Lung (tissue), 12 donors: ENCODE results near the gene NDUFV2. TPM values are rescaled to one million over a fixed set of nuclear protein-coding genes. Genes with fewer than 3 reads are reported as not detected.

Experiments
- ATAC-seq: fragments of 200-7000 bp; cut with Tn5 transposase; one replicate; pipeline ENCODE4 v1.9.1; 2020; ENCODE audit warnings: moderate number of reproducible peaks; ENCODE audit not compliant: insufficient read depth, low FRiP score
- DNase-seq, 3 donors: peaks; one replicate each; pipeline ENCODE4 v3.0.0-alpha.2; 2013 to 2017
- H3K27ac ChIP-seq, 2 donors: one replicate each; pipeline ENCODE4 v1.5.1; 2013; ENCODE audit warnings: mild to moderate bottlenecking in 2 of 2, moderate library complexity in 2 of 2, control low read depth in 1 of 2, inconsistent platforms in 1 of 2, low read depth in 1 of 2, low read length in 1 of 2
- H3K27me3 ChIP-seq, 3 donors: one replicate each; pipeline ENCODE4 v1.5.1; 2013; ENCODE audit warnings: low read length in 2 of 3; ENCODE audit not compliant: control insufficient read depth in 3 of 3, insufficient read depth in 3 of 3
- H3K36me3 ChIP-seq, 4 donors: one replicate each; pipeline ENCODE4 v1.5.1; 2013; ENCODE audit warnings: low read length in 4 of 4, mild to moderate bottlenecking in 1 of 4, moderate library complexity in 1 of 4; ENCODE audit not compliant: control insufficient read depth in 4 of 4, insufficient read depth in 4 of 4
- H3K4me1 ChIP-seq, 5 donors: one replicate each; pipeline ENCODE4 v1.5.1; 2013; ENCODE audit warnings: low read length in 5 of 5, mild to moderate bottlenecking in 2 of 5, moderate library complexity in 1 of 5; ENCODE audit not compliant: control insufficient read depth in 5 of 5, insufficient read depth in 5 of 5
- H3K4me3 ChIP-seq: one replicate; pipeline ENCODE4 v1.5.1; 2013; ENCODE audit warnings: mild to moderate bottlenecking, control low read depth, moderate library complexity
- H3K9ac ChIP-seq, 2 donors: one replicate each; pipeline ENCODE4 v1.5.1; 2013; ENCODE audit warnings: low read length in 2 of 2, control low read depth in 1 of 2; ENCODE audit not compliant: insufficient read depth in 1 of 2
- H3K9me3 ChIP-seq, 4 donors: one replicate each; pipeline ENCODE4 v1.5.1; 2013; ENCODE audit warnings: low read length in 3 of 4, mild to moderate bottlenecking in 1 of 4, moderate library complexity in 1 of 4; ENCODE audit not compliant: control insufficient read depth in 4 of 4, insufficient read depth in 3 of 4
- CTCF ChIP-seq: IDR thresholded peaks from 2 replicates; pipeline ENCODE4 v1.5.1; 2012; ENCODE audit warnings: mild to moderate bottlenecking; ENCODE audit errors: control extremely low read depth, extremely low read depth
- WGBS, 2 donors: extraction: QIAGEN DNeasy Blood & Tissue Kit; methylation state at CpG; one replicate each; pipeline ENCODE4 v1.1.7; 2013; 5-methylcytosine and 5-hydroxymethylcytosine counted together
- polyA plus RNA-seq, 2 donors: library from polyadenylated mRNA; stranded (reverse); fragments of 200-250 nt; gene quantifications; one replicate each; pipeline ENCODE4 v1.2.1, GENCODE V29; 2013
- total RNA-seq, 2 donors: library from RNA; depleted of rRNA in 1 of 2; stranded (reverse); fragments of >200 nt in 1 of 2; gene quantifications; one replicate each; pipeline ENCODE4 v1.2.1, GENCODE V29; 2014 to 2021
- donor health status: control.
- donor health status: control.
- donor health status: Bipolar disorder and iron deficiency.
- donor health status: healthy.
- donor health status: DM: yes; HTN: yes; CAD: no.

The NDUFV2 gene
- total and polyA plus RNA-seq, 4 donors, result 130 to 355 (median 144) TPM

- no peaks in the 10 kb centered on the region for H3K36me3 ChIP-seq
- H3K9ac ChIP-seq, result no peak overlapping the region
- no peak overlapping the region for H3K4me3 ChIP-seq
- DNase-seq (no peak), ATAC-seq (no peak)
- 58 to 68% methylated on average over 2 of the region's 2 CpGs for WGBS, 2 donors
- no peaks in the 10 kb centered on the region for H3K27me3 ChIP-seq
- TF ChIP-seq CTCF, result no peak
- no peaks in the 10 kb centered on the region for H3K9me3 ChIP-seq
- H3K27ac ChIP-seq, result no peak overlapping the region
- peaks cover 0 to 7% (median 0%) of the 10 kb centered on the region in 5 donors for H3K4me1 ChIP-seq
These were observed 5.8 kb upstream of the NDUFV2 start for GRCh38 chr18:9096685-9097084.

DNA sequence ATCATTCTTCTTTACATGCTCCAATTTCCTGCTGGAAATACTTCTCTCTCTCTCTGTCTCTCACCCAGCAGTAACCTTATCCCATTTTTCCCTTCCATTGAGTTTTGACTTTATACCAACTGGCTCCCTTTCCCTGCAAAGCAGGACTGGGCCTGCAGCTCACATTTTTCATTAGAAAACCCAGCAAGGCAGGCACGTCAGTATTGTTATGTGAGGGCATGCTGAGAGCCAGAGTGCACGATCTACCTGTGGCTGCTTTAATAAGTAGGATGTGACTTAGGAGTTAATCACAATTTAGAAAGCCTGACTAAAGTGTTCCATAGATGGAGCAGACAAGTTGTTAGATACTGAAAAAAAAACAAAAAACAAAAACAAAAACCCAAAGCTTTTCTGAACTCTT lies 5.2 kb upstream of the NDUFV2 start:
- Histone ChIP-seq H3K9me3 (no peaks in the 10 kb centered on the region), H3K4me3 (no peak overlapping the region), H3K36me3 (no peaks in the 10 kb centered on the region), H3K27ac (no peak overlapping the region), H3K9ac (no peak overlapping the region), H3K4me1 (peaks cover 0 to 11% (median 0%) of the 10 kb centered on the region in 5 donors), H3K27me3 (no peaks in the 10 kb centered on the region)
- no peak for TF ChIP-seq CTCF
- DNase-seq (no peak), ATAC-seq (no peak)
- 89 to 95% methylated on average over 2 of the region's 2 CpGs for WGBS, 2 donors

GRCh38 chr18:9100796-9101195 lies 1.7 kb upstream of the NDUFV2 start:
- Histone ChIP-seq H3K9me3 (no peaks in the 10 kb centered on the region), H3K9ac (no peak overlapping the region), H3K27ac (no peak overlapping the region), H3K4me3 (no peak overlapping the region), H3K4me1 (peaks cover 0 to 31% (median 12%) of the 10 kb centered on the region in 5 donors), H3K36me3 (no peaks in the 10 kb centered on the region), H3K27me3 (no peaks in the 10 kb centered on the region)
- 94 to 96% methylated on average over 3 of the region's 3 CpGs for WGBS, 2 donors
- DNase-seq (no peak), ATAC-seq (no peak)
- TF ChIP-seq CTCF, result no peak

DNA sequence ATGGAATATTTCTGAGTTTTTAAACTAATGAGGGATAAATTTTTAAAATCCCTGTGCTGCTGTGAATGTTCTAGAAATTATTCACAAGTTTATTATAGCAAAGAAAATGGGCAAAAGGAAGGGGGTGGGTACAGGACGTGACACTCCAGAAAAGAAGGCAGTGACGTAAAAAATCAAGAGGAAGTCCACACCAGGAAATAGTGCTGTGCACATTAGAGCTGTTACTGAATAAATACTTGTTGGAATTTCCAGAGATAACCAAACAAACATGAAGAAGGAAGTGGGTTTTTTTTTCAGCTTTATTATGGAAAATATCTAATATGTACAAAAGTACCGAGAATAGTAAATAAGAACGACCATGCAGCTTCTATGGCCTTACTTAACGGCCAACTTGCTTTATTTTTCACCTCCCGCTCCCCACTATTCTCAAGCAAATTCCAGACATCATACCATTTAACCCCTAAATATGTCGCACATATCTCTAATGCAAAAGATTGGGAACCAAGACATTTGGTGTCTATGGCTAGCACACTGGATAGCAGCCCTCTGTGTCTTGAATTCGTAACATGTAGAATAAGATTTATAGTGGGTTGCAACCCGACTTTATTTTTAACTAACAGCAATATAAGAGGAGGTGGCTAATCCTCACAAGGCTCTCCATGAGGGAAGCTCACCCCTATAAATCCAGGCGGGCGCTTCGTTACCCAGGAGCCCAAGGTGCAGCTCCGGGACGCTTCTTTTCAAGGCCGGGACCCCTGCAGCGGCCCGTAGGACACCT lies 580 bp upstream of the NDUFV2 start:
- peak overlapping the region; percentile 90 to 94 for H3K27ac ChIP-seq
- H3K27me3 ChIP-seq, result no peaks in the 10 kb centered on the region
- H3K9me3 ChIP-seq, result no peaks in the 10 kb centered on the region
- no peak for TF ChIP-seq CTCF
- DNase-seq, result peak; percentile 29 to 85 (median 84)
- 0% methylated on average over 17 of the region's 17 CpGs for WGBS, 2 donors
- peak overlapping the region; percentile 87 for H3K9ac ChIP-seq
- H3K36me3 ChIP-seq, result no peaks in the 10 kb centered on the region
- peak overlapping the region; percentile 57 for H3K4me3 ChIP-seq
- ATAC-seq, result peak; percentile 29
- peaks cover 0 to 41% (median 21%) of the 10 kb centered on the region in 5 donors for H3K4me1 ChIP-seq
